GM13976 (cell line): ENCODE measurements around the gene ACCS.

Source experiments
- DNase-seq: peaks from one replicate; pipeline ENCODE4 v3.0.0; 2012; ENCODE audit warnings: low spot score
- in situ Hi-C: fragments of 300-500 bp; cut with MboI; formaldehyde crosslinking; loops from one replicate; pipeline ENCODE4 v1.12.0; 2022; ENCODE audit warnings: low sequenced_read_pairs, mixed read lengths, inconsistent platforms; ENCODE audit not compliant: unreplicated experiment
- TF ChIP-seq, protein P1 (sequence below): IDR thresholded peaks from 2 replicates; pipeline ENCODE4 v1.5.1; 2012; ENCODE audit warnings: borderline replicate concordance, mild to moderate bottlenecking; ENCODE audit not compliant: insufficient read depth; ENCODE audit errors: extremely low read depth, missing control alignments, control extremely low read depth

The ACCS gene

DNA sequence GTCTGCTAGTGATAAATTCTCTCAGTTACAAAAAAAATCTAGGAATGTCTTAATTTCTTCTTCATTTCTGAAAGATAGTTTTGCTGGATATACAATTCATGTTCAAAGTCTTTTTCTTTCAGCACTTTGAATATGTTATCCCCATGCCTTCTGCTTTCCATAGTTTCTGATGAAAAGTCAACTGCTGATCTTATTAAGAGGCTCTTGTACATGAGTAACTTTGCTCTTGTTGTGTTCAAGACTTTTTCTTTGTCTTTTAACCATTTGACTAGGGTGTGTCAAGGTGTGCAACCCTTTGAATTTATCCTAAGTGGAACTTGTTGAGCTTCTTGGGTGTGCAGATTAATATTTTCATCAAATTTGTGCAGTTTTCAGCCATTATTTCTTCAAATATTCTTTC is 40.3 kb upstream of the ACCS start:
- TF ChIP-seq, protein P1, sequence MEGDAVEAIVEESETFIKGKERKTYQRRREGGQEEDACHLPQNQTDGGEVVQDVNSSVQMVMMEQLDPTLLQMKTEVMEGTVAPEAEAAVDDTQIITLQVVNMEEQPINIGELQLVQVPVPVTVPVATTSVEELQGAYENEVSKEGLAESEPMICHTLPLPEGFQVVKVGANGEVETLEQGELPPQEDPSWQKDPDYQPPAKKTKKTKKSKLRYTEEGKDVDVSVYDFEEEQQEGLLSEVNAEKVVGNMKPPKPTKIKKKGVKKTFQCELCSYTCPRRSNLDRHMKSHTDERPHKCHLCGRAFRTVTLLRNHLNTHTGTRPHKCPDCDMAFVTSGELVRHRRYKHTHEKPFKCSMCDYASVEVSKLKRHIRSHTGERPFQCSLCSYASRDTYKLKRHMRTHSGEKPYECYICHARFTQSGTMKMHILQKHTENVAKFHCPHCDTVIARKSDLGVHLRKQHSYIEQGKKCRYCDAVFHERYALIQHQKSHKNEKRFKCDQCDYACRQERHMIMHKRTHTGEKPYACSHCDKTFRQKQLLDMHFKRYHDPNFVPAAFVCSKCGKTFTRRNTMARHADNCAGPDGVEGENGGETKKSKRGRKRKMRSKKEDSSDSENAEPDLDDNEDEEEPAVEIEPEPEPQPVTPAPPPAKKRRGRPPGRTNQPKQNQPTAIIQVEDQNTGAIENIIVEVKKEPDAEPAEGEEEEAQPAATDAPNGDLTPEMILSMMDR = no peak
- in situ Hi-C loops = no loop called here
- no peak for DNase-seq

DNA sequence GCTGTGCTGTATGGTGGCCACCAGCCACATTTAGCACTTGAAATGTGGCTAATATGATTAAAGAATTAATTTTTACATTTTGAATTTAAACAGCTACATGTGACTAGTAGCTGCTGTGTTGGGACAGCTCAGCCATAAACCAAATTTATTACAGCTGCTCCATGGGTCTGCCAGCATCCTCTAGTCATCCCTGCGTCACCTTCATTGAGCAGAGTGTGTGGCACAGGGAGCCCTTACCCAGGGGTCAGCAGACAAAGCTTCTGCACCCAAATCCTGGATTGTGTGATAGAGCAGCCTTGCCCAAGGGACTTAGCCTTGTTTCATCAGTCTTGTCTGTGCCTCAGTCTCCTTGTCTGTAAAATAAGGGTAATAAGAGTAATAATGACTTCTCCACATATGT is 37.7 kb upstream of the ACCS start:
- DNase-seq = no peak
- in situ Hi-C loops = no loop called here
- TF ChIP-seq, protein P1 = no peak

DNA sequence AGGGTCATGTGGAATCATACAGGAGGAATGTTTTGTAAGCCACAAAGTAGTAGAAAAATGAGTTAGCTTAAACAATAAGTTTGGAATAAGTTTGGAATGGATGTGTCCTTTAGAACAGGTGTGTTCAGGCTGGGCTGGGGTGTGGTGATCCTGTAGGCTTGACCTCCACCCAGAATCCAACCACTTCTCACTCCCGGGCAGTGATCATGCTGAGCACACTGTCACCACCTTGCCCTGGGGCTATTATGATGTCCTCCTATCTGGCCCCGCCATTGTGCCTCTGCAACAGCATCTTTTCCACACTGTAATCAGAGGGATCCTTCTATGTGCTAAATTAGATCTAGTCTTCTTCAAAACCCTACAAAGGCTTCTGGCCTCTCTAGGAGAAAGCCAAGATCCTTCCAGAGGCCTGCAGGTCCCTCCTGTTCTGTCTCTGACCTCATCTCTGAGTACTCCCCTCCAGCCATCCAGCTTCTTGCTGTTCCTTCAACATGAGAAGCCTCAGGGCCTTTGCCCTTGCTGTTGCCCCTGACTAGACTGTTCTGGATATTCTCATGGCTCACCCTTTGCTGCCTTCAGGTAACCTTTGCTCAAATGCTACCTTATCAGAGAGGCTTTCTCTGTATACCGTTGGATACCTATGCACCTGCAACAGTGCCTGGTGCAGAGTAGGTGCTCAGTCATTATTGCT is 37.1 kb upstream of the ACCS start:
- TF ChIP-seq, protein P1 = no peak
- no peak for DNase-seq
- in situ Hi-C loops = no loop called here

DNA sequence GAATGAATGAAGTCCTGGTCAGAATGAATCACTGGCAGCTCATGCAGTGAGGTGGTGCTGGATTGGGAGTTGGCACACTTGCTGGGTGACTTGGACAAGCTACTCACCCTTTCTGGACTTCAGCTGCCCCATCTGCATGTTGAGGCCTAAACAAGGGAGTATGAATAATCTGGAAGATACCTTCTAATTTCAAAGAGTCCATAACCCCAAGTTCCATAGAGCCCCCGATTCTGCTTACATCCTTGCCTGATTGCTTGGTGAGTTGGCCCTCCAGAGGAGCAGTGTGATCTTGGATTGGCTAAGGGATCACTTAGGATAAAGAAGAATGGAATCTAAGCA is 36.6 kb upstream of the ACCS start:
- no peak for DNase-seq
- TF ChIP-seq, protein P1 = no peak
- in situ Hi-C loops = no loop called here

DNA sequence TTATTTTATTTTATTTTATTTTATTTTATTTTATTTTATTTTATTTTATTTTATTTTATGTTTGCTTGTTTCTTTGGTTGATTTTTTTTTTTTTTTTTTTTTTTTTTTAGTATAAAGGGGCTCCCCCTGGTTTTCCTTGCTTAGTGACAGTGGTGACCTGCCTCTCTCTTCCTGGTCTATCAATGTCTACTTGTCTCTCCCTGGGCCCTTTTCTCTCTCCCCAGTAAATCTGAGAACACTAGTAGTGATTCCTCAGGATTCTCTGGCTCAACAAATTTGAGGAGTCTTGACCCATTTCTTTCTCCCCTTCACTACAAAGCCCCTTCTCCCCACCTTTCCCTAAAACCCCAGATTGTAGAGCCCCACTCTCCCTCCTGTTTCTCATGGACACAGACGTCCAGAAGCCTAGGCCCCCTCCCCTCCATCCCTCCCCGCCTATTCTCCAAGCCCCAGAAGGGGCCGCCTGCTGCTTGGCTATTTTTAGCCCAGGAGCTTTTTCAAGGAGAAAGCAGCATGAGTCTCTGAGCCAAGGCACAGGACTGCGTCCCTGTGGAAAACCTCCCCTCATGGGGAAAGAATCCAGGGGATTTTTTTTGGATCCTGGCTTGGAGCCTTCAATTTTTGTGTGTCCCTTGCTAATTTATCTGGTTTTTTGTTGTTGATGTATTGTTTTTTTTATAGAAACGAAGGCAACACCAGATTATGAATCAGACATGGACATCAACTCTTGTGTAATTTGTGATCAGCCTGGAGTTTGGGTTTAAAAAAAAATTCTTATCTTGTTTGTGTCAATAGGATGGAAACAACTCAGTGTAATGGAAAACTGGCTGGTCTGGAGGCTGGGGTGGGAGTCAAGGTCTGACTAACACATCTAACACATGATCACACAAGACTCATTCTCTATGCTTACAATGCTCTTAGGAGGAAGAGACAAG is 35.8 kb upstream of the ACCS start:
- DNase-seq = no peak
- TF ChIP-seq, protein P1 = no peak
- in situ Hi-C loops = no loop called here

DNA sequence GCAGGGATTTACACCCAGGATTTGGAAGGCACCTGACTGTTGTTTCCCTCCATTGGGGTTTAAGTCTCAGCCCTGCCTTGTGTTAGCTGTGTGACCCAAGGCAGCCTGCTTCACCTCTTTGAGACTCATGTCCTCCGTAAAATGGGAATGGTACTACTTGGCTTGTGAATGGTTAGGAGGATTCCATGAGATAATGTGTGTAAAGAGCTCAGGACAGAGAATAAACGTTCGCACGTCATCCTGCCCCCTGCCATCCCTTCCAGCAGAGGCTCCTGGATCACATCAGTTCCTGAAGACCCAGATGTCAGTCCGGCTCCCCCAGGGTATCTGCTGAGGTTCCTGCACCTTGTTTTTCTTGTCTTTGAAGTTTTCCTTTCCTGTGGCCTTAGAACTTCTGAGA is 35.1 kb upstream of the ACCS start:
- no peak for DNase-seq
- TF ChIP-seq, protein P1 = no peak
- in situ Hi-C loops = no loop called here

DNA sequence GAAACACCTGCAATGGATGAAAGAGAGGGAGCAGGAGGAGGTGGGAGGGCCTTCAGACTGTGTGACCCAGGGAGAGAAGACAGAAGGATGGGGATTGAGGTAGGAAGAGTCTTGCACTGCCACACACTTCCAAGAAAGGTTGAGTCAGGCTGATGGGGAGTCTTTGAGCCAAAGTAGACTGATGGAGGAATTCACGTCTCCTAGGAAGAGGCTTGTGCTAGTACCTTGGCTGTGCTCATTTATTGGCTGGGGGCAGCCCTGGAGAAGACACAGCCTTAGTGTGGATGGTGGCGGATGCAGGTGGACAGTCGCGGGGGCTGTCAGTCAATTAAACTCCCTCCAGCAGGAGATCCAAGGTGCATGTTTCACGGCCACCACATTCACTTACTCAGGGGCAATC is 34.5 kb upstream of the ACCS start:
- in situ Hi-C loops = no loop called here
- DNase-seq = no peak
- TF ChIP-seq, protein P1 = no peak
